Heart left ventricle (tissue), 13 donors: ENCODE results near the gene GTF2H2C.

Experiments used
- POLR2A ChIP-seq, 2 donors: fragments of 450-650 bp; IDR thresholded peaks; one replicate each; pipeline ENCODE4 v1.6.1; 2017; ENCODE audit warnings: antibody characterized with exemption in 2 of 2, mild to moderate bottlenecking in 2 of 2, moderate library complexity in 2 of 2
- TF ChIP-seq, protein P1 (sequence below), 12 donors: fragments of 200-600 bp; sonication (generic) in 4 of 12; IDR thresholded peaks; one replicate each; pipeline versions ENCODE4 v1.5.0 to v1.8.0; 2018 to 2022; ENCODE audit warnings: antibody characterized with exemption in 12 of 12, mild to moderate bottlenecking in 5 of 12
- donor health status: ischemic (EF 13 %, LVEDD 7.1; RV severe dilation, severe dysfunction).
- donor health status: DM: no; HTN: yes; CAD: no.
- donor health status: DM: no; HTN: no; CAD: no.
- donor health status: ischemic (EF 25% LVEDD 6.9; RV normal size, moderate dysfunction).
- donor health status: ischemic (EF 25% LVEDD 5.7; RV mildly dilated, moderate dysfunction).
- donor health status: ischemic (EF 35%, LVEDD 5.7; RV mildly dilated, moderate dysfunction).
- donor health status: nonischemic (EF 11% LVEDD 7.7; RV severe dilation, severe dysfunction).
- donor health status: DM: yes; HTN: yes; CAD: no.
- donor health status: PGD.
- donor health status: ischemic (EF 29% LVEDD 5.4; RV normal size, mild dysfunction).
- donor health status: nonischemic (EF 23%, LVEDD 6.1; RV moderate dilation, normal function).

DNA sequence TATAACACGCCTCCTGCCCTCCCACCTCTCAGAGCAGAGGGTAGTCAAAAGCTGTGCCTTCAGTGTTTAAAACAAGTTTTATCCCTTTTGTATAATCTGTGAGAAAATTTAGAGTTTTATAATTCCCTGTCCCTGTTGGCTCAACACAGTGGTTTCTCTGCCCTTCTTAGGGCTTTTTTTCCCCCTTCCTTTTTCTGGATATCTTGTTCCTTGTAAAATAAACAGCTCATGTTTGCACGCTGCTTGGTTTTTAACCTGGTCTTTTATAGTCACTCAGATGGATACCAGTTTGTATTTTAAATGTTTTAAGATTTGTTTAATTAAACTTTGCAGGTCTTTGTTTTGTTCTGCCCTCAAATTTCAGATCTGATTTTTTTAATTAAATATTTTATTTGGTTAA is 40.7 kb upstream of the GTF2H2C start:
- TF ChIP-seq, protein P1, sequence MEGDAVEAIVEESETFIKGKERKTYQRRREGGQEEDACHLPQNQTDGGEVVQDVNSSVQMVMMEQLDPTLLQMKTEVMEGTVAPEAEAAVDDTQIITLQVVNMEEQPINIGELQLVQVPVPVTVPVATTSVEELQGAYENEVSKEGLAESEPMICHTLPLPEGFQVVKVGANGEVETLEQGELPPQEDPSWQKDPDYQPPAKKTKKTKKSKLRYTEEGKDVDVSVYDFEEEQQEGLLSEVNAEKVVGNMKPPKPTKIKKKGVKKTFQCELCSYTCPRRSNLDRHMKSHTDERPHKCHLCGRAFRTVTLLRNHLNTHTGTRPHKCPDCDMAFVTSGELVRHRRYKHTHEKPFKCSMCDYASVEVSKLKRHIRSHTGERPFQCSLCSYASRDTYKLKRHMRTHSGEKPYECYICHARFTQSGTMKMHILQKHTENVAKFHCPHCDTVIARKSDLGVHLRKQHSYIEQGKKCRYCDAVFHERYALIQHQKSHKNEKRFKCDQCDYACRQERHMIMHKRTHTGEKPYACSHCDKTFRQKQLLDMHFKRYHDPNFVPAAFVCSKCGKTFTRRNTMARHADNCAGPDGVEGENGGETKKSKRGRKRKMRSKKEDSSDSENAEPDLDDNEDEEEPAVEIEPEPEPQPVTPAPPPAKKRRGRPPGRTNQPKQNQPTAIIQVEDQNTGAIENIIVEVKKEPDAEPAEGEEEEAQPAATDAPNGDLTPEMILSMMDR (IDR thresholded peaks at IDR 0.05): no peak
- no peak for TF ChIP-seq POLR2A (IDR thresholded peaks at IDR 0.05)
